NCI-H2029 (cell line): Measurements from ENCODE around the gene SLC36A3.
"Not testable (repeated sequence)": the region's sequence is repeated elsewhere in the genome, so short reads cannot be mapped to it uniquely, and the experiment has no call there.

Source experiments
- DNase-seq: peaks from one replicate; lab custom pipeline; 2025; lab: John Stamatoyannopoulos, UW

Gene SLC36A3

GRCh38 chr5:151238303-151238741 is 65.2 kb downstream of the SLC36A3 start:
- DNase-seq: no peak

DNA sequence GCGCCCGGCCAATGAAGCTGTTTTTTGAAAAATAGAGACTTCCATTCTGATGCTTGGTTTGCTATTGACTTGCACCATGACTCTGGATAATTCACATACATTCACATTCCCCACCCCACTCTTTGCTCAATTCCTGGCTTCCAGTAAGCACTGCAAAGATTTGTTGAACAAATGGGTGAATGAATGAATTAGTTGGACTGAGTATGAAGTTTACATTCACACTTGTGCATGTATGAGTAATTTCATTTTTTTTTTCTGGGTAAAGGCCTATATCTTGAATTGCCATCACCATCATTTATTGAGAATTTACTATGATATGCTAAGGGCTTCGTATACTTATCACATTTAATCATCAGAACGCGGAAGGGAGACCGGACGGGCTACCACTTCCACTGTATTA is 65.9 kb downstream of the SLC36A3 start:
- DNase-seq: no peak

DNA sequence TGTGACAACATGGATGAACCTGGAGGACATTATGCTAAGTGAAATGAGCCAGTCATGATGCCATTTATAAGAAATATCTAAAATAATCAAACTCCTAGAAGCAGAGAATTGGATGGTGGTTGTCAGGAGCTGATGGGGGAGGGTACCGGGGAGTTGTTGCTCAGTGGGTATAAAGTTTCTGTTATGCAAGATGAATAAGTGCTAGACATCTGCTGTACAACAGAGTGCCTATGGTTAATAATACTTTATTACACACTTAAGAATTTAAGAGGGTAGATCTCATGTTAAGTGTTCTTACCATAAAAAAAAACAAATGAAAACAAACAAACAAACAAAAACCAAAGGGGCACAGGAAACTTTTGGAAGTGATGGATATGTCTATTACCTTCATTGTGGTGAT is 66.7 kb downstream of the SLC36A3 start:
- no peak for DNase-seq

DNA sequence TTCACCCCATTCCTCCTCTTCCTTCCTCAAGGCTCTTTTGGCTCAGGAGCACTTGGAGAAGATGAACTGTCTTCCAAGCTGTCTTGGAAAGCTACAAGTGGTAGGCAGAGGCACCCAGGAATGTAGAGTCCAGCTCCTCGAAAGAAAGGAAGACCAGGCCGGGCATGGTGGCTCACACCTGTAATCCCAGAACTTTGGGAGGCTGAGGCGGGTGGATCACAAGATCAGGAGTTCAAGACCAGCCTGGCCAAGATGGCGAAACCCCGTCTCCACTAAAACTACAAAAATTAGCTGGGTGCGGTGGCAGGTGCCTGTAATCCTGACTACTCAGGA is 68.4 kb downstream of the SLC36A3 start:
- not testable (repeated sequence) for DNase-seq

GRCh38 chr5:151234476-151235238 is 68.9 kb downstream of the SLC36A3 start:
- DNase-seq: no peak

DNA sequence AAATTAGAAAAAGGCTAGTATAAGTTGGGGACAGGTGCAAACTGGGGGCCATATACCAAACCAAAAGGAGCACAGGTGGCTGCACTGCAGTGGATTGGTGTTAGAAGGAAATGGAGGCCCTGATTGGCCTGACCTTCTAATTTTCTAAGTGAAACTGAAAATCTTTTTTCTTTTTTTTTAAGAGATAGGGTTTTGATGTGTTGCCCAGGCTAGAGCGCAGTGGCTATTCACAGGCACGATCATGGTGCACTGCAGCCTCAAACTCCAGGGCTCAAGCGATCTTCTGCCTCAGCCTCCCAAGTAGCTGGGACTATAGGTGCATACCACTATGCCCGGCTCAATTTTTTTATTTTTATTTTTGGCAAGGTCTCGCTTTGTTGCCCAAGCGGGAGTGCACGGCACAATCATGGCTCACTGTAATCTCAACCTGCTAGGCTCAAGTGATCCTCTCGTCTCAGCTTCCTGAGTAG is 69.9 kb downstream of the SLC36A3 start:
- DNase-seq: no peak

- DNase-seq: no peak
Measured at GRCh38 chr5:151231359-151231758, 72.2 kb downstream of the SLC36A3 start.

DNA sequence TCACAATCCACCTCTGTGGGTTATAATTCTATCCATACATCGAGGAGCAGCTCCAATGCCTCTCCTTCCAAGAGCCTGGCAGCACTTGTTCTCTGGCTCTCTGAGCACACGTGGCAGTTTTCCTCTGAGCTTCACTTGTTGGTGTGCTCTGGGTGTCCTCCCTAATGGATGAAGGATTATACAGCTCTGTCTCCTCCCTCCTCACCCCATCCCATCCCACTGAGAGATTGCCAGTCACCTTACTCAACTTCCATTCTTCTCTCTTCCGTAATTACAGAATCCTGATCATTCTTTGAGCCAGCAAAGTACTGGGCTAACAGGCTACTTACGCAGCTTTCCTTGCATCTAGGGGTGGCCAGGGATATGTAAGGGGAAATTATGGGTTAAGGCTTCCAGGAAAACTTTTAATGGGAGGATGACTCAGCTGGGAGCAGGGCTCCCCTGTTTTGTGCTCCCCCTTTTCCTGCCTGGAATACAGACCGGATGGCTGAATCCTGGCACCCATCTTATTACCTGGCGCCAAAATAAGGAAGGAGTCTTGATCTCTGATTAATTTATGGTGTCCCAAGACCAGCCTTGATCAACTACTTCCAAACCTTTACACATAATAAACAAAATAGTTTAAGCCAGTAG is 73.4 kb downstream of the SLC36A3 start:
- no peak for DNase-seq

DNA sequence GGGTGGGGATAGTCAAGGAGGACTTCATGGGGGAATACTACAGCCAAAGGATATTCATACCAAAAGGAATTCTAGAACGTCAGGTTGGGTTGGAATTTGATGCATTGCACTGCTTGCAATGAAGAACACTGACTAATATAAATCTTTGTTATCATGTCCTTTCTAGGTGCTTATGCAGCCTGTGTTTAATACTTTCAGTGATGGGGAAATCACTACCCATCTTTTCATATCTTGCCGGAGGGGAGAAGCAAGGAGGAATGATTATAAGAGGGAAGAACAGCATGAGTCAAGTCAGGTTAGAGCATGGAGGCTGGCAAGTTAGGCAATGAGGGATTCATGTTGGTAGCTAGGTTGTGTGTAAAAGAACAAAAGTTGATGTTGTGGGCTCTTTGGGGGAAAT is 74.6 kb downstream of the SLC36A3 start:
- no peak for DNase-seq

- no peak for DNase-seq
Measured at GRCh38 chr5:151227918-151228447, 75.6 kb downstream of the SLC36A3 start.
